HepG2 (cell line): ENCODE measurements around the gene GSK3A. TPM values are rescaled to one million over a fixed set of nuclear protein-coding genes. Genes with fewer than 3 reads are reported as not detected.

Experiments
- ATF3 ChIP-seq: sonication (generic); formaldehyde crosslinking; IDR thresholded peaks from 2 replicates; pipeline ENCODE4 v1.4.0; 2020; ENCODE audit warnings: missing genetic modification reagents
- ATF7 ChIP-seq, 2 experiments: fragments of 450-650 bp in 1 of 2; sonication (generic) in 1 of 2; formaldehyde crosslinking in 1 of 2; IDR thresholded peaks; 2 replicates each; pipeline versions ENCODE4 v1.4.0 to v1.6.1; 2016 to 2020; ENCODE audit warnings: antibody characterized with exemption in 1 of 2, mild to moderate bottlenecking in 1 of 2, missing genetic modification reagents in 1 of 2
- GATAD1 ChIP-seq: IDR thresholded peaks from 2 replicates; pipeline ENCODE4 v1.6.1; 2016; ENCODE audit warnings: missing genetic modification reagents, missing compliant biosample characterization
- HNRNPH1 ChIP-seq: fragments of 200-400 bp; formaldehyde crosslinking; optimal IDR thresholded peaks from 2 replicates; pipeline ENCODE3; 2017; ENCODE audit warnings: mild to moderate bottlenecking, low read depth, low read length
- JUND ChIP-seq: sonication (generic); formaldehyde crosslinking; IDR thresholded peaks from 2 replicates; pipeline ENCODE4 v1.8.0; 2022; ENCODE audit warnings: mild to moderate bottlenecking, missing genetic modification reagents
- KLF13 ChIP-seq: sonication (generic); formaldehyde crosslinking; IDR thresholded peaks from 2 replicates; pipeline ENCODE4 v1.4.0; 2020; ENCODE audit warnings: mild to moderate bottlenecking, missing genetic modification reagents
- MAF1 ChIP-seq: sonication (generic); formaldehyde crosslinking; IDR thresholded peaks from 2 replicates; pipeline ENCODE4 v1.5.0; 2020; ENCODE audit warnings: missing genetic modification reagents, borderline replicate concordance
- MAZ ChIP-seq, 2 experiments: sonication (generic) in 1 of 2; formaldehyde crosslinking in 1 of 2; IDR thresholded peaks; 2 replicates each; pipeline versions ENCODE4 v1.5.0 to v1.6.1; 2012 to 2020; ENCODE audit warnings: low read depth in 2 of 2, mild to moderate bottlenecking in 2 of 2, borderline replicate concordance in 1 of 2, improper control_type of control experiment in 1 of 2, low read length in 1 of 2, missing genetic modification reagents in 1 of 2, moderate library complexity in 1 of 2
- NFYC ChIP-seq: IDR thresholded peaks from 2 replicates; pipeline ENCODE4 v1.6.1; 2016; ENCODE audit warnings: missing genetic modification reagents, missing compliant biosample characterization
- NONO ChIP-seq, 2 experiments: fragments of 450-650 bp in 1 of 2; sonication (generic) in 1 of 2; formaldehyde crosslinking in 1 of 2; IDR thresholded peaks in 1 of 2; conservative IDR thresholded peaks in 1 of 2; 2 replicates each; pipeline versions ENCODE4 v1.6.1 to v1.8.0; 2017 to 2022; ENCODE audit warnings: mild to moderate bottlenecking in 1 of 2, missing genetic modification reagents in 1 of 2, moderate library complexity in 1 of 2
- PITX1 ChIP-seq: sonication (generic); formaldehyde crosslinking; IDR thresholded peaks from 2 replicates; pipeline ENCODE4 v1.5.1; 2020; ENCODE audit warnings: mild to moderate bottlenecking, missing genetic modification reagents
- POLR2G ChIP-seq: fragments of 200-400 bp; formaldehyde crosslinking; IDR thresholded peaks from 2 replicates; pipeline ENCODE4 v1.6.1; 2018; ENCODE audit warnings: mild to moderate bottlenecking, low read depth, low read length, moderate library complexity
- RBM39 ChIP-seq: fragments of 200-400 bp; formaldehyde crosslinking; IDR thresholded peaks from one replicate; pipeline ENCODE4 v1.6.1; 2018; ENCODE audit warnings: antibody characterized with exemption, mild to moderate bottlenecking, low read depth, low read length; ENCODE audit not compliant: poor library complexity, severe bottlenecking
- SMAD9 ChIP-seq: sonication (generic); formaldehyde crosslinking; IDR thresholded peaks from 2 replicates; pipeline ENCODE4 v1.5.1; 2020; ENCODE audit warnings: mild to moderate bottlenecking, missing genetic modification reagents
- ZBTB2 ChIP-seq: sonication (generic); formaldehyde crosslinking; IDR thresholded peaks from 2 replicates; pipeline ENCODE4 v1.8.0; 2022; ENCODE audit warnings: low read depth, missing genetic modification reagents
- ZBTB46 ChIP-seq: sonication (generic); formaldehyde crosslinking; IDR thresholded peaks from 2 replicates; pipeline ENCODE4 v1.4.0; 2020; ENCODE audit warnings: mild to moderate bottlenecking, missing genetic modification reagents, borderline replicate concordance
- ZNF891 ChIP-seq: sonication (generic); formaldehyde crosslinking; IDR thresholded peaks from 2 replicates; pipeline ENCODE4 v1.5.0; 2020; ENCODE audit warnings: mild to moderate bottlenecking, missing genetic modification reagents
- ZSCAN25 ChIP-seq: sonication (generic); formaldehyde crosslinking; IDR thresholded peaks from 2 replicates; pipeline ENCODE4 v1.8.0; 2022; ENCODE audit warnings: mild to moderate bottlenecking, missing genetic modification reagents
- polyA plus RNA-seq, 8 experiments: library from polyadenylated mRNA; depleted of rRNA in 3 of 8; stranded (reverse) in 7 of 8; unstranded in 1 of 8; fragments of >200 nt; fragmentation: Illumina TruSeq in 4 of 8; extraction: Trizol in 4 of 8; gene quantifications; 2 replicates each; pipeline versions ENCODE4 v1.2.1 to v1.2.3, GENCODE V29; 2011 to 2016; ENCODE audit warnings: low read depth in 4 of 8, missing spikeins in 1 of 8, mixed read lengths in 1 of 8; ENCODE audit not compliant: insufficient read depth in 1 of 8
- total RNA-seq, 5 experiments: library from RNA; depleted of rRNA; stranded (reverse); fragments of >200 nt; fragmentation: Illumina TruSeq; extraction: Trizol; gene quantifications; 2 replicates each; pipeline ENCODE4 v1.2.3, GENCODE V29; 2016; ENCODE audit warnings: low read depth in 1 of 5
- TF ChIP-seq, protein P1 (sequence below): sonication (generic); formaldehyde crosslinking; IDR thresholded peaks from 2 replicates; pipeline ENCODE4 v1.9.0; 2022; ENCODE audit warnings: low read depth, missing genetic modification reagents
- TF ChIP-seq, protein P2 (sequence below): IDR thresholded peaks from 2 replicates; pipeline ENCODE4 v1.6.1; 2012; ENCODE audit warnings: inconsistent platforms

The GSK3A gene
- total and polyA plus RNA-seq, 2 of the 13 experiments (the other 11 are each of a cell fraction or from before 2014, with no cell fraction given): 16.9 to 52.5 TPM

DNA sequence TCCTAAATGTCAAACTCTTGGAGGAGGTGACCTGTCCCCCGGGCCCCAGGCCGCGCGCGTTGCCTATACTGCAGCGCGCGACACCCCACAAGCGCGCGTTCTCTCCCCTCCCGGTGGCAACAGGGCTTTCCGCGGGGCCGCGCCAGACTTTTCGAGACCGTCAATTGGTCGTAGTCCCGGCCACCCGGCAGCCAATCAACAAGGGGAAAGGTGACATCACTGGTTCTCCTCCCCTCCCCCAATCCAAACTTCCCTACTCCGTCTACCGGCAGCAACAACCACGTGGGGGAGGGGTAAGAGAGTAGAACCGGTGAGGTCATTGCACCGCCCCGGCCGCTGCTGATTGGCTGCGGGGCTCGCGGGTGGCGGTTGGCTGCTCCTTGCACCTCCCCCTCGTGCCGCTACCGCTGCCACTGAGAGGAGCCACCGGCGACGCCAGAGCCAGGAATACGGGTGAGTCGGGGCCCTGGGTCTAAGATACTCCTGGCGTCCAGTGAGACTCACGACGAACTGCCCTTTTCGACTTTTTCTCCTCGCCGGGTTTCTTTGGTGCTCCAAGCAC, 25.8 kb upstream of the GSK3A start (continued):
- TF ChIP-seq, protein P1, sequence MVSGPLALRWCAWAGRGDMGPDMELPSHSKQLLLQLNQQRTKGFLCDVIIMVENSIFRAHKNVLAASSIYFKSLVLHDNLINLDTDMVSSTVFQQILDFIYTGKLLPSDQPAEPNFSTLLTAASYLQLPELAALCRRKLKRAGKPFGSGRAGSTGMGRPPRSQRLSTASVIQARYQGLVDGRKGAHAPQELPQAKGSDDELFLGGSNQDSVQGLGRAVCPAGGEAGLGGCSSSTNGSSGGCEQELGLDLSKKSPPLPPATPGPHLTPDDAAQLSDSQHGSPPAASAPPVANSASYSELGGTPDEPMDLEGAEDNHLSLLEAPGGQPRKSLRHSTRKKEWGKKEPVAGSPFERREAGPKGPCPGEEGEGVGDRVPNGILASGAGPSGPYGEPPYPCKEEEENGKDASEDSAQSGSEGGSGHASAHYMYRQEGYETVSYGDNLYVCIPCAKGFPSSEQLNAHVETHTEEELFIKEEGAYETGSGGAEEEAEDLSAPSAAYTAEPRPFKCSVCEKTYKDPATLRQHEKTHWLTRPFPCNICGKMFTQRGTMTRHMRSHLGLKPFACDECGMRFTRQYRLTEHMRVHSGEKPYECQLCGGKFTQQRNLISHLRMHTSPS: peak; percentile 32; the same call in 1 of the 2 replicates
- TF ChIP-seq JUND (CRISPR knock-in tag): peak; percentile 90
- TF ChIP-seq KLF13 (CRISPR knock-in tag): no peak
- TF ChIP-seq ZBTB46 (CRISPR knock-in tag): no peak
- TF ChIP-seq GATAD1: peak; percentile 64; the same call in 1 of the 2 replicates
- peak; percentile 54; the same call in 1 of the 2 replicates for TF ChIP-seq ZSCAN25 (CRISPR knock-in tag)
- TF ChIP-seq POLR2G: peak; percentile 55
- 0 out of 2 replicates have a peak, but pooled peaks have one; percentile 52 for TF ChIP-seq MAF1 (CRISPR knock-in tag)
- no peak for TF ChIP-seq NONO (IDR thresholded peaks at IDR 0.05)
- TF ChIP-seq NONO (CRISPR knock-in tag; conservative IDR thresholded peaks at IDR 0.05): peak; percentile 65; the same call in 1 of the 2 replicates
- TF ChIP-seq, protein P2, sequence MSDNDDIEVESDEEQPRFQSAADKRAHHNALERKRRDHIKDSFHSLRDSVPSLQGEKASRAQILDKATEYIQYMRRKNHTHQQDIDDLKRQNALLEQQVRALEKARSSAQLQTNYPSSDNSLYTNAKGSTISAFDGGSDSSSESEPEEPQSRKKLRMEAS: peak; percentile 84
- TF ChIP-seq PITX1 (CRISPR knock-in tag): no peak; the same call in 1 of the 2 replicates
- no peak for TF ChIP-seq HNRNPH1
- TF ChIP-seq ATF3: peak; percentile 64; the same call in 1 of the 2 replicates
- peak; percentile 57 for TF ChIP-seq NFYC (CRISPR knock-in tag)
- no peak for TF ChIP-seq SMAD9 (CRISPR knock-in tag)
- 0 out of 2 replicates have a peak, but pooled peaks have one; percentile 34 for TF ChIP-seq MAZ (IDR thresholded peaks at IDR 0.05; ENCODE audit: borderline replicate concordance, low read depth, low read length)
- TF ChIP-seq MAZ (CRISPR knock-in tag; IDR thresholded peaks at IDR 0.05; ENCODE audit: low read depth): no peak; the same call in 1 of the 2 replicates
- TF ChIP-seq ZBTB2 (CRISPR knock-in tag): peak; percentile 84; the same call in 1 of the 2 replicates
- peak; percentile 99 for TF ChIP-seq ATF7 (IDR thresholded peaks at IDR 0.05)
- TF ChIP-seq ATF7 (CRISPR knock-in tag; IDR thresholded peaks at IDR 0.05): peak; percentile 100
- peak; percentile 72 for TF ChIP-seq ZNF891 (CRISPR knock-in tag)
- no peak for TF ChIP-seq RBM39
